ENCODE results near the gene ULBP1.
"Not testable (repeated sequence)": the region's sequence is repeated elsewhere in the genome, so short reads cannot be mapped to it uniquely, and the experiment has no call there.

The ULBP1 gene

GRCh38 chr6:149990212-149990660 is 26.5 kb downstream of the ULBP1 start:
- 1 to 2% methylated on average over 32 of the region's 32 CpGs for WGBS, 2 experiments
- no peaks in the 10 kb centered on the region for H3K36me3 ChIP-seq (ENCODE audit: control insufficient read depth, insufficient read depth, low read length)
- peaks cover 9% of the 10 kb centered on the region for H3K4me1 ChIP-seq (ENCODE audit: control insufficient read depth, insufficient read depth, low read length)
- no peak overlapping the region for H3K4me3 ChIP-seq (ENCODE audit: insufficient read depth, low read depth, low read length)
- no peak overlapping the region for H3K27ac ChIP-seq (ENCODE audit: insufficient read depth, low read depth, low read length, poor library complexity, severe bottlenecking)
- peaks cover 100% of the 10 kb centered on the region for H3K27me3 ChIP-seq (ENCODE audit: control insufficient read depth, insufficient read depth, low read length, poor library complexity, severe bottlenecking)
- no peaks in the 10 kb centered on the region for H3K9me3 ChIP-seq (ENCODE audit: control insufficient read depth, low read length)

- Histone ChIP-seq H3K27ac (ENCODE audit: insufficient read depth, low read depth, low read length, poor library complexity, severe bottlenecking) (no peak overlapping the region), H3K36me3 (ENCODE audit: control insufficient read depth, insufficient read depth, low read length) (no peaks in the 10 kb centered on the region), H3K4me1 (ENCODE audit: control insufficient read depth, insufficient read depth, low read length) (peaks cover 9% of the 10 kb centered on the region), H3K27me3 (ENCODE audit: control insufficient read depth, insufficient read depth, low read length, poor library complexity, severe bottlenecking) (peaks cover 100% of the 10 kb centered on the region), H3K4me3 (ENCODE audit: insufficient read depth, low read depth, low read length) (peak overlapping the region; percentile 14), H3K9me3 (ENCODE audit: control insufficient read depth, low read length) (no peaks in the 10 kb centered on the region)
- 1% methylated on average over 48 of the region's 49 CpGs for WGBS, 2 experiments
These were observed 27.1 kb downstream of the ULBP1 start for GRCh38 chr6:149990661-149991471.

GRCh38 chr6:149991472-149991795 is 27.7 kb downstream of the ULBP1 start:
- peaks cover 95% of the 10 kb centered on the region for H3K27me3 ChIP-seq (ENCODE audit: control insufficient read depth, insufficient read depth, low read length, poor library complexity, severe bottlenecking)
- H3K27ac ChIP-seq (ENCODE audit: insufficient read depth, low read depth, low read length, poor library complexity, severe bottlenecking); H3K4me1 ChIP-seq (ENCODE audit: control insufficient read depth, insufficient read depth, low read length); H3K4me3 ChIP-seq (ENCODE audit: insufficient read depth, low read depth, low read length); H3K36me3 ChIP-seq (ENCODE audit: control insufficient read depth, insufficient read depth, low read length); H3K9me3 ChIP-seq (ENCODE audit: control insufficient read depth, low read length): not testable (repeated sequence)
- WGBS, 2 experiments, result 1 to 4% methylated on average over 7 of the region's 7 CpGs

- H3K4me3 ChIP-seq (ENCODE audit: insufficient read depth, low read depth, low read length), result no peak overlapping the region
- no peak overlapping the region for H3K27ac ChIP-seq (ENCODE audit: insufficient read depth, low read depth, low read length, poor library complexity, severe bottlenecking)
- peaks cover 9% of the 10 kb centered on the region for H3K4me1 ChIP-seq (ENCODE audit: control insufficient read depth, insufficient read depth, low read length)
- H3K27me3 ChIP-seq (ENCODE audit: control insufficient read depth, insufficient read depth, low read length, poor library complexity, severe bottlenecking), result peaks cover 91% of the 10 kb centered on the region
- H3K9me3 ChIP-seq (ENCODE audit: control insufficient read depth, low read length), result no peaks in the 10 kb centered on the region
- H3K36me3 ChIP-seq (ENCODE audit: control insufficient read depth, insufficient read depth, low read length), result no peaks in the 10 kb centered on the region
- 54 to 62% methylated on average over 4 of the region's 4 CpGs for WGBS, 2 experiments
These were observed 28.1 kb downstream of the ULBP1 start for GRCh38 chr6:149991838-149992237.

GRCh38 chr6:149995235-149995750 is 31.6 kb downstream of the ULBP1 start:
- Histone ChIP-seq H3K27ac (ENCODE audit: insufficient read depth, low read depth, low read length, poor library complexity, severe bottlenecking) (no peak overlapping the region), H3K4me3 (ENCODE audit: insufficient read depth, low read depth, low read length) (no peak overlapping the region), H3K27me3 (ENCODE audit: control insufficient read depth, insufficient read depth, low read length, poor library complexity, severe bottlenecking) (peaks cover 57% of the 10 kb centered on the region), H3K36me3 (ENCODE audit: control insufficient read depth, insufficient read depth, low read length) (no peaks in the 10 kb centered on the region), H3K4me1 (ENCODE audit: control insufficient read depth, insufficient read depth, low read length) (peaks cover 4% of the 10 kb centered on the region), H3K9me3 (ENCODE audit: control insufficient read depth, low read length) (no peaks in the 10 kb centered on the region)
- WGBS, 2 experiments, result 82% methylated on average over 6 of the region's 6 CpGs

- no peaks in the 10 kb centered on the region for H3K9me3 ChIP-seq (ENCODE audit: control insufficient read depth, low read length)
- H3K4me3 ChIP-seq (ENCODE audit: insufficient read depth, low read depth, low read length), result no peak overlapping the region
- H3K27ac ChIP-seq (ENCODE audit: insufficient read depth, low read depth, low read length, poor library complexity, severe bottlenecking), result no peak overlapping the region
- no peaks in the 10 kb centered on the region for H3K36me3 ChIP-seq (ENCODE audit: control insufficient read depth, insufficient read depth, low read length)
- WGBS, 2 experiments, result 86 to 94% methylated on average over 7 of the region's 7 CpGs
- H3K4me1 ChIP-seq (ENCODE audit: control insufficient read depth, insufficient read depth, low read length), result no peaks in the 10 kb centered on the region
- H3K27me3 ChIP-seq (ENCODE audit: control insufficient read depth, insufficient read depth, low read length, poor library complexity, severe bottlenecking), result peaks cover 50% of the 10 kb centered on the region
These were observed 32.2 kb downstream of the ULBP1 start for GRCh38 chr6:149995971-149996370.

- no peak overlapping the region for H3K4me3 ChIP-seq (ENCODE audit: insufficient read depth, low read depth, low read length)
- peaks cover 29% of the 10 kb centered on the region for H3K27me3 ChIP-seq (ENCODE audit: control insufficient read depth, insufficient read depth, low read length, poor library complexity, severe bottlenecking)
- H3K27ac ChIP-seq (ENCODE audit: insufficient read depth, low read depth, low read length, poor library complexity, severe bottlenecking), result no peak overlapping the region
- no peaks in the 10 kb centered on the region for H3K36me3 ChIP-seq (ENCODE audit: control insufficient read depth, insufficient read depth, low read length)
- WGBS, 2 experiments, result 86 to 88% methylated on average over 2 of the region's 2 CpGs
- no peaks in the 10 kb centered on the region for H3K9me3 ChIP-seq (ENCODE audit: control insufficient read depth, low read length)
- H3K4me1 ChIP-seq (ENCODE audit: control insufficient read depth, insufficient read depth, low read length), result peaks cover 4% of the 10 kb centered on the region
These were observed 35.9 kb downstream of the ULBP1 start for GRCh38 chr6:149999636-150000035.

- no peak overlapping the region for H3K27ac ChIP-seq (ENCODE audit: insufficient read depth, low read depth, low read length, poor library complexity, severe bottlenecking)
- no peaks in the 10 kb centered on the region for H3K9me3 ChIP-seq (ENCODE audit: control insufficient read depth, low read length)
- H3K4me3 ChIP-seq (ENCODE audit: insufficient read depth, low read depth, low read length), result no peak overlapping the region
- H3K27me3 ChIP-seq (ENCODE audit: control insufficient read depth, insufficient read depth, low read length, poor library complexity, severe bottlenecking), result peaks cover 27% of the 10 kb centered on the region
- 92 to 98% methylated on average over 3 of the region's 3 CpGs for WGBS, 2 experiments
- peaks cover 4% of the 10 kb centered on the region for H3K4me1 ChIP-seq (ENCODE audit: control insufficient read depth, insufficient read depth, low read length)
- H3K36me3 ChIP-seq (ENCODE audit: control insufficient read depth, insufficient read depth, low read length), result no peaks in the 10 kb centered on the region
These were observed 37.7 kb downstream of the ULBP1 start for GRCh38 chr6:150001295-150002008.

GRCh38 chr6:150002710-150003109 is 39.0 kb downstream of the ULBP1 start:
- 86 to 91% methylated on average over 2 of the region's 2 CpGs for WGBS, 2 experiments
- H3K27ac ChIP-seq (ENCODE audit: insufficient read depth, low read depth, low read length, poor library complexity, severe bottlenecking), result no peak overlapping the region

GRCh38 chr6:150003599-150003998 is 39.9 kb downstream of the ULBP1 start:
- not testable (repeated sequence) for H3K27ac ChIP-seq (ENCODE audit: insufficient read depth, low read depth, low read length, poor library complexity, severe bottlenecking); H3K4me3 ChIP-seq (ENCODE audit: insufficient read depth, low read depth, low read length); H3K36me3 ChIP-seq (ENCODE audit: control insufficient read depth, insufficient read depth, low read length); H3K4me1 ChIP-seq (ENCODE audit: control insufficient read depth, insufficient read depth, low read length); H3K9me3 ChIP-seq (ENCODE audit: control insufficient read depth, low read length)
- WGBS, 2 experiments, result 74 to 75% methylated on average over 3 of the region's 3 CpGs
- peaks cover 37% of the 10 kb centered on the region for H3K27me3 ChIP-seq (ENCODE audit: control insufficient read depth, insufficient read depth, low read length, poor library complexity, severe bottlenecking)

More at GRCh38 chr6:150002710-150003109, 39.0 kb downstream of the ULBP1 start:
- Histone ChIP-seq H3K36me3 (ENCODE audit: control insufficient read depth, insufficient read depth, low read length) (no peaks in the 10 kb centered on the region), H3K4me3 (ENCODE audit: insufficient read depth, low read depth, low read length) (no peak overlapping the region), H3K4me1 (ENCODE audit: control insufficient read depth, insufficient read depth, low read length) (peaks cover 4% of the 10 kb centered on the region), H3K27me3 (ENCODE audit: control insufficient read depth, insufficient read depth, low read length, poor library complexity, severe bottlenecking) (peaks cover 33% of the 10 kb centered on the region), H3K9me3 (ENCODE audit: control insufficient read depth, low read length) (no peaks in the 10 kb centered on the region)

All from ectodermal cell (in vitro differentiated cells).